Loucy (cell line): ENCODE results near the gene SYT2.
A peak's percentile ranks its signal among the peaks of the same experiment; 100 is the strongest.

Experiments
- EZH2phosphoT487 ChIP-seq: fragments of 200-600 bp; IDR thresholded peaks from 2 replicates; pipeline ENCODE4 v1.6.1; 2018; ENCODE audit warnings: antibody characterized with exemption, mild to moderate bottlenecking, moderate library complexity, borderline replicate concordance
- TF ChIP-seq, protein P1 (sequence below): fragments of 200-600 bp; sonication (generic); conservative IDR thresholded peaks from 2 replicates; pipeline ENCODE4 v1.5.1; 2014; ENCODE audit warnings: mild to moderate bottlenecking, antibody characterized with exemption, low read length

GRCh38 chr1:202659974-202660373, 50.3 kb downstream of the SYT2 start:
- TF ChIP-seq, protein P1, sequence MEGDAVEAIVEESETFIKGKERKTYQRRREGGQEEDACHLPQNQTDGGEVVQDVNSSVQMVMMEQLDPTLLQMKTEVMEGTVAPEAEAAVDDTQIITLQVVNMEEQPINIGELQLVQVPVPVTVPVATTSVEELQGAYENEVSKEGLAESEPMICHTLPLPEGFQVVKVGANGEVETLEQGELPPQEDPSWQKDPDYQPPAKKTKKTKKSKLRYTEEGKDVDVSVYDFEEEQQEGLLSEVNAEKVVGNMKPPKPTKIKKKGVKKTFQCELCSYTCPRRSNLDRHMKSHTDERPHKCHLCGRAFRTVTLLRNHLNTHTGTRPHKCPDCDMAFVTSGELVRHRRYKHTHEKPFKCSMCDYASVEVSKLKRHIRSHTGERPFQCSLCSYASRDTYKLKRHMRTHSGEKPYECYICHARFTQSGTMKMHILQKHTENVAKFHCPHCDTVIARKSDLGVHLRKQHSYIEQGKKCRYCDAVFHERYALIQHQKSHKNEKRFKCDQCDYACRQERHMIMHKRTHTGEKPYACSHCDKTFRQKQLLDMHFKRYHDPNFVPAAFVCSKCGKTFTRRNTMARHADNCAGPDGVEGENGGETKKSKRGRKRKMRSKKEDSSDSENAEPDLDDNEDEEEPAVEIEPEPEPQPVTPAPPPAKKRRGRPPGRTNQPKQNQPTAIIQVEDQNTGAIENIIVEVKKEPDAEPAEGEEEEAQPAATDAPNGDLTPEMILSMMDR: peak; percentile 23; the same call in 1 of the 2 replicates
- no peak for TF ChIP-seq EZH2phosphoT487
